Glutamatergic neuron (in vitro differentiated cells): ENCODE measurements around the gene RNF212. TPM values are rescaled to one million over a fixed set of nuclear protein-coding genes. Genes with fewer than 3 reads are reported as not detected.

Source experiments
- DNase-seq: peaks from one replicate; pipeline ENCODE4 v3.0.0; 2022
- H3K27ac Mint-ChIP-seq: one replicate; pipeline ENCODE4 v1.8.0; 2020; ENCODE audit warnings: mild to moderate bottlenecking, mixed read lengths, inconsistent platforms; ENCODE audit not compliant: unreplicated experiment
- H3K27me3 Mint-ChIP-seq: one replicate; pipeline ENCODE4 v1.8.0; 2020; ENCODE audit warnings: mild to moderate bottlenecking, moderate library complexity, mixed read lengths, inconsistent platforms; ENCODE audit not compliant: unreplicated experiment
- H3K36me3 Mint-ChIP-seq: one replicate; pipeline ENCODE4 v1.8.0; 2020; ENCODE audit warnings: mild to moderate bottlenecking, mixed read lengths, inconsistent platforms; ENCODE audit not compliant: unreplicated experiment
- H3K4me1 Mint-ChIP-seq: one replicate; pipeline ENCODE4 v1.8.0; 2020; ENCODE audit warnings: mild to moderate bottlenecking, low read depth, mixed read lengths, inconsistent platforms; ENCODE audit not compliant: unreplicated experiment
- H3K4me3 Mint-ChIP-seq: one replicate; pipeline ENCODE4 v1.8.0; 2020; ENCODE audit warnings: mild to moderate bottlenecking, mixed read lengths, inconsistent platforms; ENCODE audit not compliant: unreplicated experiment
- H3K9me3 Mint-ChIP-seq: one replicate; pipeline ENCODE4 v1.8.0; 2020; ENCODE audit warnings: mild to moderate bottlenecking, moderate library complexity, mixed read lengths, inconsistent platforms; ENCODE audit not compliant: unreplicated experiment
- CTCF ChIP-seq: fragments of 200-600 bp; sonication (generic); IDR thresholded peaks from one replicate; pipeline ENCODE4 v1.5.0; 2021; ENCODE audit not compliant: partially characterized antibody, unreplicated experiment
- total RNA-seq: library from RNA; stranded (reverse); fragmentation: NEBNext Ultra II Directional; extraction: Animal tissue kit (Norgen Biotek cat#: 25700); gene quantifications from one replicate; pipeline ENCODE4 v1.2.1, GENCODE V29; 2021; ENCODE audit not compliant: unreplicated experiment

The RNF212 gene
- total RNA-seq, 1 donor from 2014 or later = 11.1 TPM

GRCh38 chr4:1150875-1151274, 37.5 kb upstream of the RNF212 start:
- H3K4me1 Mint-ChIP-seq = peaks cover 9% of the 10 kb centered on the region
- no peak overlapping the region for H3K27ac Mint-ChIP-seq
- peaks cover 8% of the 10 kb centered on the region for H3K27me3 Mint-ChIP-seq
- no peak for DNase-seq
- no peak for TF ChIP-seq CTCF
- peaks cover 16% of the 10 kb centered on the region for H3K36me3 Mint-ChIP-seq
- H3K4me3 Mint-ChIP-seq = no peak overlapping the region
- peaks cover 14% of the 10 kb centered on the region for H3K9me3 Mint-ChIP-seq

- Mint-ChIP-seq H3K4me1 (no peaks in the 10 kb centered on the region), H3K36me3 (peaks cover 20% of the 10 kb centered on the region), H3K27ac (no peak overlapping the region), H3K4me3 (no peak overlapping the region), H3K9me3 (peaks cover 4% of the 10 kb centered on the region), H3K27me3 (no peaks in the 10 kb centered on the region)
- DNase-seq = no peak
- no peak for TF ChIP-seq CTCF
Measured at GRCh38 chr4:1139860-1140259, 26.5 kb upstream of the RNF212 start.

GRCh38 chr4:1137850-1138249, 24.5 kb upstream of the RNF212 start:
- Mint-ChIP-seq H3K27me3 (peaks cover 2% of the 10 kb centered on the region), H3K9me3 (no peaks in the 10 kb centered on the region), H3K4me3 (no peak overlapping the region), H3K27ac (no peak overlapping the region), H3K4me1 (no peaks in the 10 kb centered on the region), H3K36me3 (peaks cover 14% of the 10 kb centered on the region)
- no peak for TF ChIP-seq CTCF
- no peak for DNase-seq

GRCh38 chr4:1137063-1137776, 23.9 kb upstream of the RNF212 start:
- H3K9me3 Mint-ChIP-seq = no peaks in the 10 kb centered on the region
- H3K27ac Mint-ChIP-seq = no peak overlapping the region
- no peak for TF ChIP-seq CTCF
- peaks cover 2% of the 10 kb centered on the region for H3K27me3 Mint-ChIP-seq
- DNase-seq = no peak
- H3K4me1 Mint-ChIP-seq = peaks cover under 1% of the 10 kb centered on the region
- peaks cover 9% of the 10 kb centered on the region for H3K36me3 Mint-ChIP-seq
- H3K4me3 Mint-ChIP-seq = no peak overlapping the region

- no peak overlapping the region for H3K4me3 Mint-ChIP-seq
- H3K9me3 Mint-ChIP-seq = no peaks in the 10 kb centered on the region
- no peak overlapping the region for H3K27ac Mint-ChIP-seq
- no peak for DNase-seq
- peaks cover 4% of the 10 kb centered on the region for H3K4me1 Mint-ChIP-seq
- peaks cover 2% of the 10 kb centered on the region for H3K27me3 Mint-ChIP-seq
- peaks cover 4% of the 10 kb centered on the region for H3K36me3 Mint-ChIP-seq
- no peak for TF ChIP-seq CTCF
Measured at GRCh38 chr4:1136048-1136447, 22.7 kb upstream of the RNF212 start.
